ENCODE data around the gene CD63.

Gene CD63, protein sequence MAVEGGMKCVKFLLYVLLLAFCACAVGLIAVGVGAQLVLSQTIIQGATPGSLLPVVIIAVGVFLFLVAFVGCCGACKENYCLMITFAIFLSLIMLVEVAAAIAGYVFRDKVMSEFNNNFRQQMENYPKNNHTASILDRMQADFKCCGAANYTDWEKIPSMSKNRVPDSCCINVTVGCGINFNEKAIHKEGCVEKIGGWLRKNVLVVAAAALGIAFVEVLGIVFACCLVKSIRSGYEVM

DNA sequence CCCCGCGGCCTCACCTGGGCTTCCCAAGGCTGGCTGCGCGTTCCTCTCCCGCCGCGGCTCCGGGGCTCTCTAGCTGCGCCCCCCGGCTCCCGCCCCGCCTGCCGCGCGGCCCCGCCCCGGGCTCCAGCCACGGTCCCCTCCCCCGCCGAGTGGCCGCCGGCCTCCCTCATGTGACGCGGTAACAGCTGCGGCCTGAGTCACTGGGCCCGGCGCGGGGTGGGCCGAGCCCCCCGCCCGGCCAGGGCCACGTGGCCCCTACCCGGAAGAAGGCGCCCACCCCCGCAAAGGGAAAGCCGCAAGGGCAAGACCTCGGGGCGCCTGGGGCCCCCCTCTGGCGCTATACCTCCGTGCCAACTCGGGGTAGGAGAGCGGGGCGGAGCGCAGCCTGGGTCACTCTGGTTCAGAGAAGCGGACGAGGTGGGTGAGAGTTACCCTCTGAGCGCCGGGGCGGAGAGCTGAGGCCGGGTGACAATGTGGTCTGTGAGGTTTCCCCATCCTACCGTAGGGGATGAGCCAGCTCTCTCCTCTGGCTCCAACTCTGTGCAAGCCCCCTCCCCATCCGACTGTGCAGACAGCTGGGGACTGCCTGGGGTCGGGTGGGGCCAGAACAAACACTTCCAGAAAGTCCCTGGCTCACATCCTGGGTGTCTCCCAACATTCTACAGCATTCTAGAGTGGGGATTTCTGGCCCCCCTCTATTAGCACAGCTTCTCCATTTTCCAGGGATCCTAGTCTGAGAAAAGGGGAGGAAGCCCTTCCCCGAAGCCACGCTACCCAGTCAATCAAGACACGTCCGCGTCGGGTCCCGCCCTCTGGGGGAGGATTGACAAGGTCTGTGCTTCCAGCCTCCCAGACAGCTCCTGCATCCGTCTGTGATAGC lies at the start of gene CD63:
CD63 (minus strand) TSS at position 71 of the 880 bp plus-strand sequence. CDS start 668 bp downstream, outside the sequence.
- H3K4me2 ChIP-seq (ENCODE audit: low read depth, low read length, poor library complexity, severe bottlenecking) = peak within 1 kb of the TSS; percentile 76
- peaks cover 45% of the 10 kb centered on the region for H3K79me2 ChIP-seq (ENCODE audit: insufficient read depth, low read length)
- peak within 1 kb of the TSS; percentile 94 for H3K9ac ChIP-seq (ENCODE audit: low read depth, low read length, poor library complexity, severe bottlenecking)
- H3K9me2 ChIP-seq (replicated peaks; ENCODE audit: low read depth, low read length) = no peaks in the 10 kb centered on the region
- H4K20me1 ChIP-seq (ENCODE audit: insufficient read depth, low read length, poor library complexity, severe bottlenecking) = peaks cover 23% of the 10 kb centered on the region
- peak within 1 kb of the TSS; percentile 68 for H2AFZ ChIP-seq (ENCODE audit: low read length)
- H3K4me1 ChIP-seq (ENCODE audit: insufficient read depth, low read length, poor library complexity, severe bottlenecking) = peaks cover 38% of the 10 kb centered on the region
- H3K27me3 ChIP-seq (ENCODE audit: insufficient read depth, low read length, poor library complexity, severe bottlenecking) = no peaks in the 10 kb centered on the region
- H3K9me3 ChIP-seq (ENCODE audit: insufficient read depth, low read depth, low read length) = no peaks in the 10 kb centered on the region
- H3K4me3 ChIP-seq (ENCODE audit: low read length, poor library complexity, severe bottlenecking) = peak within 1 kb of the TSS; percentile 80
- peaks cover 3% of the 10 kb centered on the region; the same call in 1 of the 2 replicates for H3K36me3 ChIP-seq (ENCODE audit: insufficient read depth, low read length)
- H3F3A ChIP-seq (ENCODE audit: low read depth) = peaks cover 12% of the 10 kb centered on the region
- TF ChIP-seq EZH2phosphoT487 (IDR thresholded peaks at IDR 0.05; ENCODE audit: borderline replicate concordance) = no peak
- TF ChIP-seq CTCF (conservative IDR thresholded peaks at IDR 0.05; ENCODE audit: low read length) = no peak

- H3K4me1 ChIP-seq (ENCODE audit: insufficient read depth, low read length, poor library complexity, severe bottlenecking) = no peaks in the 10 kb centered on the region
- H3K4me2 ChIP-seq (ENCODE audit: low read depth, low read length, poor library complexity, severe bottlenecking) = no peak overlapping the region
- H4K20me1 ChIP-seq (ENCODE audit: insufficient read depth, low read length, poor library complexity, severe bottlenecking) = no peaks in the 10 kb centered on the region
- no peak overlapping the region for H3K9ac ChIP-seq (ENCODE audit: low read depth, low read length, poor library complexity, severe bottlenecking)
- peaks cover 53% of the 10 kb centered on the region; the same call in 1 of the 2 replicates for H3K36me3 ChIP-seq (ENCODE audit: insufficient read depth, low read length)
- H3K9me2 ChIP-seq (replicated peaks; ENCODE audit: low read depth, low read length) = no peaks in the 10 kb centered on the region
- no peak overlapping the region for H2AFZ ChIP-seq (ENCODE audit: low read length)
- no peak overlapping the region for H3K4me3 ChIP-seq (ENCODE audit: low read length, poor library complexity, severe bottlenecking)
- no peaks in the 10 kb centered on the region for H3K9me3 ChIP-seq (ENCODE audit: insufficient read depth, low read depth, low read length)
- no peak for TF ChIP-seq EZH2phosphoT487 (IDR thresholded peaks at IDR 0.05; ENCODE audit: borderline replicate concordance)
- no peak for TF ChIP-seq CTCF (conservative IDR thresholded peaks at IDR 0.05; ENCODE audit: low read length)
- H3K79me2 ChIP-seq (ENCODE audit: insufficient read depth, low read length) = peaks cover 6% of the 10 kb centered on the region; the same call in 1 of the 2 replicates
- no peaks in the 10 kb centered on the region for H3K27me3 ChIP-seq (ENCODE audit: insufficient read depth, low read length, poor library complexity, severe bottlenecking)
- no peaks in the 10 kb centered on the region for H3F3A ChIP-seq (ENCODE audit: low read depth)
Observed at GRCh38 chr12:55777856-55778255, 49.0 kb upstream of the CD63 start.

GRCh38 chr12:55771736-55772135 lies 42.9 kb upstream of the CD63 start:
- Histone ChIP-seq H3K79me2 (ENCODE audit: insufficient read depth, low read length) (peaks cover 22% of the 10 kb centered on the region; the same call in 1 of the 2 replicates), H2AFZ (ENCODE audit: low read length) (no peak overlapping the region), H3K36me3 (ENCODE audit: insufficient read depth, low read length) (peaks cover 52% of the 10 kb centered on the region; the same call in 1 of the 2 replicates), H3K4me2 (ENCODE audit: low read depth, low read length, poor library complexity, severe bottlenecking) (no peak overlapping the region), H3K4me3 (ENCODE audit: low read length, poor library complexity, severe bottlenecking) (no peak overlapping the region), H3K4me1 (ENCODE audit: insufficient read depth, low read length, poor library complexity, severe bottlenecking) (no peaks in the 10 kb centered on the region), H3K27me3 (ENCODE audit: insufficient read depth, low read length, poor library complexity, severe bottlenecking) (no peaks in the 10 kb centered on the region), H3F3A (ENCODE audit: low read depth) (no peaks in the 10 kb centered on the region), H3K9me3 (ENCODE audit: insufficient read depth, low read depth, low read length) (no peaks in the 10 kb centered on the region), H3K9ac (ENCODE audit: low read depth, low read length, poor library complexity, severe bottlenecking) (no peak overlapping the region), H3K9me2 (replicated peaks; ENCODE audit: low read depth, low read length) (no peaks in the 10 kb centered on the region), H4K20me1 (ENCODE audit: insufficient read depth, low read length, poor library complexity, severe bottlenecking) (no peaks in the 10 kb centered on the region)
- no peak for TF ChIP-seq EZH2phosphoT487 (IDR thresholded peaks at IDR 0.05; ENCODE audit: borderline replicate concordance)
- TF ChIP-seq CTCF (conservative IDR thresholded peaks at IDR 0.05; ENCODE audit: low read length) = no peak
